ENCODE measurements around the gene ERC2. TPM values are rescaled to one million over a fixed set of nuclear protein-coding genes. Genes with fewer than 3 reads are reported as not detected.

The ERC2 gene
- total and polyA plus RNA-seq, 2 donors (not counting 3 experiments of a cell fraction or from before 2014, with no cell fraction given), result 5.6 to 15.5 TPM

DNA sequence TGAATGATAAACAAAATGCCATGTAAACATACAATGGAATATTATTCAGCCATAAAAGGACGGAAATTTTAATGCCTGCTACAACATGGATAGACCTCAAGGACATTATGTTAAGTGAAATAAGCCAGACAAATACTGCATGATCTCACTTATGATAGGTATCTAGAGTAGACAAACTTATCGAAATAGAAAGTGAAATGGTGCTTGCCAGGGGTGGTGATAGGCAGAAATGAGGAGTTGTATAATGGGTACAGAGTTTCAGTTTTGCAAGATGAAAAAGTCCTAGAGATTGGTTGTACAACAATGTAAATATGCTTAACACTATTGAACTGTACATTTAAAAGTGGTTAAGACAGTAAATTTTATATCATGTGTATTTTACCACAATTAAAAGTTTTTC lies 287.8 kb downstream of the ERC2 start:
- intact Hi-C loops (cut with micrococcal nuclease), result no loop called here
- Histone ChIP-seq H3K9ac (replicated peaks; ENCODE audit: extremely low read depth, insufficient read depth, low read length) (no peak overlapping the region), H3K27me3 (ENCODE audit: control insufficient read depth in 2 of 2, insufficient read depth in 2 of 2, low read length in 2 of 2) (no peaks in the 10 kb centered on the region), H3K36me3 (ENCODE audit: control insufficient read depth in 2 of 2, extremely low read depth in 1 of 2, insufficient read depth in 2 of 2, low read length in 2 of 2) (no peaks in the 10 kb centered on the region), H3K4me1 (ENCODE audit: control insufficient read depth, extremely low read depth, insufficient read depth, low read length) (no peaks in the 10 kb centered on the region), H3K27ac (ENCODE audit: insufficient read depth, low read depth, low read length) (no peak overlapping the region), H3K9me1 (replicated peaks; ENCODE audit: control insufficient read depth, extremely low read depth, insufficient read depth, low read length) (no peaks in the 10 kb centered on the region), H3K79me2 (ENCODE audit: control insufficient read depth, insufficient read depth, low read length) (no peaks in the 10 kb centered on the region), H3K4me2 (ENCODE audit: insufficient read depth, low read length) (no peak overlapping the region), H4K20me1 (replicated peaks; ENCODE audit: control insufficient read depth, extremely low read depth, insufficient read depth, low read length) (no peaks in the 10 kb centered on the region), H2AFZ (ENCODE audit: low read depth, low read length) (no peak overlapping the region), H3K4me3 (replicated peaks in 1 of 3; ENCODE audit: insufficient read depth in 1 of 3, low read depth in 1 of 3, low read length in 3 of 3) (no peak overlapping the region), H3K9me3 (replicated peaks; ENCODE audit: control insufficient read depth, insufficient read depth, low read length) (no peaks in the 10 kb centered on the region)
- BruUV-seq (replicated peaks), result no TSS peak
- ChIA-PET CTCF (no interaction called here), POLR2A (no interaction called here)
- no peak for TF ChIP-seq GATA2 (IDR thresholded peaks at IDR 0.05; ENCODE audit: insufficient read depth, insufficient read length, low read depth, low read length)
- TF ChIP-seq MYC (IDR thresholded peaks at IDR 0.05; ENCODE audit: low read depth, low read length), result no peak
- no peak for TF ChIP-seq POLR2A (IDR thresholded peaks at IDR 0.05; ENCODE audit: low read depth, low read length)
- TF ChIP-seq FOS (IDR thresholded peaks at IDR 0.05; ENCODE audit: borderline replicate concordance, insufficient read depth, low read length), result no peak
- no peak for TF ChIP-seq MAX (IDR thresholded peaks at IDR 0.05; ENCODE audit: insufficient read depth, insufficient read length)
- TF ChIP-seq JUN (IDR thresholded peaks at IDR 0.05; ENCODE audit: borderline replicate concordance, insufficient read depth, insufficient read length, low read depth), result no peak
- no peak for TF ChIP-seq EZH2 (IDR thresholded peaks at IDR 0.05; ENCODE audit: borderline replicate concordance, low read depth, low read length, severe bottlenecking)
- no peak for TF ChIP-seq CTCF (IDR thresholded peaks at IDR 0.05; ENCODE audit: extremely low read depth in 1 of 2, insufficient read depth in 1 of 2, low read depth in 1 of 2, low read length in 2 of 2)
- TF ChIP-seq POLR2AphosphoS5 (IDR thresholded peaks at IDR 0.05; ENCODE audit: insufficient read depth, low read depth, low read length), result no peak
- dilution Hi-C loops (cut with MboI; ENCODE audit: extremely low pct_ligation_motif_present, low sequenced_read_pairs), result no loop called here
- DNase-seq (ENCODE audit: low read depth, low spot score), result no peak
- no peak for FAIRE-seq
